ENCODE data around the gene PARVB.

Gene PARVB

GRCh38 chr22:44026630-44027511, 2.8 kb downstream of the PARVB start:
- no peak for DNase-seq (ENCODE audit: low read depth, low spot score)

GRCh38 chr22:44028091-44028490, 4.0 kb downstream of the PARVB start:
- no peak for DNase-seq (ENCODE audit: low read depth, low spot score)

GRCh38 chr22:44029069-44029468, 5.0 kb downstream of the PARVB start:
- no peak for DNase-seq (ENCODE audit: low read depth, low spot score)

GRCh38 chr22:44030051-44030701, 6.1 kb downstream of the PARVB start:
- DNase-seq (ENCODE audit: low read depth, low spot score), result no peak

- no peak for DNase-seq (ENCODE audit: low read depth, low spot score)
These were observed 6.6 kb downstream of the PARVB start for GRCh38 chr22:44030702-44031082.

GRCh38 chr22:44031158-44031952, 7.3 kb downstream of the PARVB start:
- no peak for DNase-seq (ENCODE audit: low read depth, low spot score)

- peak; percentile 23 for DNase-seq (ENCODE audit: low read depth, low spot score)
These were observed 8.1 kb downstream of the PARVB start for GRCh38 chr22:44032126-44032730.

- DNase-seq (ENCODE audit: low read depth, low spot score), result no peak
These were observed 9.2 kb downstream of the PARVB start for GRCh38 chr22:44033287-44033686.

- no peak for DNase-seq (ENCODE audit: low read depth, low spot score)
These were observed 9.6 kb downstream of the PARVB start for GRCh38 chr22:44033694-44034093.

GRCh38 chr22:44037519-44038375, 13.6 kb downstream of the PARVB start:
- DNase-seq (ENCODE audit: low read depth, low spot score), result peak; percentile 83

GRCh38 chr22:44039566-44040171, 15.6 kb downstream of the PARVB start:
- no peak for DNase-seq (ENCODE audit: low read depth, low spot score)

GRCh38 chr22:44042249-44043218, 18.4 kb downstream of the PARVB start:
- DNase-seq (ENCODE audit: low read depth, low spot score), result no peak

- no peak for DNase-seq (ENCODE audit: low read depth, low spot score)
These were observed 21.0 kb downstream of the PARVB start for GRCh38 chr22:44045145-44045544.

GRCh38 chr22:44046485-44047141, 22.5 kb downstream of the PARVB start:
- DNase-seq (ENCODE audit: low read depth, low spot score), result no peak

- no peak for DNase-seq (ENCODE audit: low read depth, low spot score)
These were observed 23.8 kb downstream of the PARVB start for GRCh38 chr22:44047891-44048301.

GRCh38 chr22:44049486-44050231, 25.6 kb downstream of the PARVB start:
- DNase-seq (ENCODE audit: low read depth, low spot score), result no peak

GRCh38 chr22:44050766-44051355, 26.8 kb downstream of the PARVB start:
- DNase-seq (ENCODE audit: low read depth, low spot score), result no peak

GRCh38 chr22:44051358-44051757, 27.3 kb downstream of the PARVB start:
- DNase-seq (ENCODE audit: low read depth, low spot score), result no peak
